Keratinocyte (primary cell): ENCODE data around the gene HADH. TPM values are rescaled to one million over a fixed set of nuclear protein-coding genes. Genes with fewer than 3 reads are reported as not detected.

ENCODE experiments used
- DNase-seq: peaks from one replicate; pipeline ENCODE4 v3.0.0-alpha.2; 2011; ENCODE audit warnings: low read depth, missing footprints, low spot score
- FAIRE-seq: peaks from 2 replicates; lab custom pipeline; 2011; peaks lifted over from hg19 to GRCh38; lab: Jason Lieb, UNC
- H2AFZ ChIP-seq: 2 replicates; pipeline ENCODE4 v1.6.0; 2012; ENCODE audit warnings: low read length, control low read depth, inconsistent platforms; ENCODE audit not compliant: control insufficient read depth
- H3K27ac ChIP-seq: 2 replicates; pipeline ENCODE4 v1.5.1; 2011; ENCODE audit warnings: low read length; ENCODE audit not compliant: control insufficient read depth, insufficient read depth
- H3K27me3 ChIP-seq: 3 replicates; pipeline ENCODE4 v1.6.0; 2011; ENCODE audit warnings: low read length; ENCODE audit not compliant: control insufficient read depth, insufficient read depth; ENCODE audit errors: extremely low read depth
- H3K36me3 ChIP-seq, 2 experiments: 2 replicates in 1 of 2; 3 replicates in 1 of 2; pipeline ENCODE4 v1.5.1; 2011; ENCODE audit warnings: low read length in 2 of 2, mild to moderate bottlenecking in 1 of 2; ENCODE audit not compliant: control insufficient read depth in 2 of 2, insufficient read depth in 2 of 2; ENCODE audit errors: extremely low read depth in 1 of 2
- H3K4me1 ChIP-seq: 3 replicates; pipeline ENCODE4 v1.5.1; 2011; ENCODE audit warnings: low read length; ENCODE audit not compliant: control insufficient read depth, insufficient read depth; ENCODE audit errors: extremely low read depth
- H3K4me2 ChIP-seq: 3 replicates; pipeline ENCODE4 v1.6.0; 2011; ENCODE audit warnings: low read depth, low read length; ENCODE audit not compliant: control insufficient read depth, insufficient read depth; ENCODE audit errors: extremely low read depth
- H3K4me3 ChIP-seq, 3 experiments: fragments of 200-600 bp in 1 of 3; sonication (generic) in 1 of 3; 2 replicates in 2 of 3; 3 replicates in 1 of 3; pipeline ENCODE4 v1.5.1; 2011 to 2016; ENCODE audit warnings: low read length in 3 of 3, mild to moderate bottlenecking in 3 of 3, control low read depth in 2 of 3, inconsistent platforms in 1 of 3, low read depth in 1 of 3, mixed read lengths in 1 of 3, mixed run types in 1 of 3, moderate library complexity in 1 of 3; ENCODE audit not compliant: control insufficient read depth in 2 of 3, insufficient read depth in 2 of 3; ENCODE audit errors: extremely low read depth in 1 of 3
- H3K79me2 ChIP-seq: 2 replicates; pipeline ENCODE4 v1.6.0; 2012; ENCODE audit warnings: low read length; ENCODE audit not compliant: control insufficient read depth, insufficient read depth
- H3K9ac ChIP-seq: 3 replicates; pipeline ENCODE4 v1.6.0; 2011; ENCODE audit warnings: low read length; ENCODE audit not compliant: control insufficient read depth, insufficient read depth; ENCODE audit errors: extremely low read depth
- H3K9me1 ChIP-seq: 3 replicates; pipeline ENCODE4 v1.6.0; 2011; ENCODE audit warnings: low read length; ENCODE audit not compliant: control insufficient read depth, insufficient read depth; ENCODE audit errors: extremely low read depth
- H3K9me3 ChIP-seq: 2 replicates; pipeline ENCODE4 v1.5.1; 2012; ENCODE audit warnings: low read depth, low read length; ENCODE audit not compliant: control insufficient read depth
- H4K20me1 ChIP-seq: 3 replicates; pipeline ENCODE4 v1.6.0; 2011; ENCODE audit warnings: low read length; ENCODE audit not compliant: control insufficient read depth, insufficient read depth; ENCODE audit errors: extremely low read depth
- EZH2 ChIP-seq: IDR thresholded peaks from one replicate; pipeline ENCODE4 v1.6.1; 2012; ENCODE audit warnings: inconsistent platforms, mild to moderate bottlenecking, low read length, moderate library complexity
- dilution Hi-C: fragments of 300-500 bp; cut with MboI; formaldehyde crosslinking; loops from one replicate; pipeline ENCODE4 v1.7.0; 2020; ENCODE audit warnings: low sequenced_read_pairs; ENCODE audit not compliant: extremely low pct_ligation_motif_present
- polyA plus RNA-seq, 5 experiments: library from polyadenylated mRNA; depleted of rRNA in 3 of 5; stranded (reverse) in 3 of 5; stranded (forward) in 1 of 5; unstranded in 1 of 5; fragments of >200 nt; gene quantifications; 1 replicate in 1 of 5; 2 replicates in 3 of 5; 3 replicates in 1 of 5; pipeline versions ENCODE4 v1.2.1 to v1.2.3, GENCODE V29; 2011 to 2012; ENCODE audit warnings: missing spikeins in 2 of 5, low read depth in 1 of 5, low replicate concordance in 1 of 5
- TF ChIP-seq, protein P1 (sequence below), 3 experiments: IDR thresholded peaks in 1 of 3; conservative IDR thresholded peaks in 1 of 3; optimal IDR thresholded peaks in 1 of 3; 2 replicates in 2 of 3; 3 replicates in 1 of 3; pipeline versions ENCODE3 to v1.5.1; 2011; ENCODE audit warnings: low read length in 3 of 3, mild to moderate bottlenecking in 3 of 3, moderate library complexity in 2 of 3, control low read depth in 1 of 3, inconsistent platforms in 1 of 3; ENCODE audit not compliant: insufficient read depth in 2 of 3; ENCODE audit errors: extremely low read depth in 1 of 3

Gene HADH
- polyA plus RNA-seq, 1 donor (not counting 4 experiments of a cell fraction or from before 2014, with no cell fraction given): 49.3 TPM

GRCh38 chr4:107989162-107989536, 540 bp upstream of the HADH start:
- H3K9me3 ChIP-seq: no peaks in the 10 kb centered on the region
- peaks cover 35% of the 10 kb centered on the region for H3K4me1 ChIP-seq
- DNase-seq (no peak), FAIRE-seq (peak; percentile 13)
- H3K36me3 ChIP-seq: no peaks in the 10 kb centered on the region
- H3K79me2 ChIP-seq: peaks cover 45% of the 10 kb centered on the region
- H3K4me3 ChIP-seq: peak overlapping the region; percentile 68 to 95 (median 91)
- H3K9me1 ChIP-seq: no peaks in the 10 kb centered on the region
- no peak for TF ChIP-seq EZH2
- TF ChIP-seq, protein P1, sequence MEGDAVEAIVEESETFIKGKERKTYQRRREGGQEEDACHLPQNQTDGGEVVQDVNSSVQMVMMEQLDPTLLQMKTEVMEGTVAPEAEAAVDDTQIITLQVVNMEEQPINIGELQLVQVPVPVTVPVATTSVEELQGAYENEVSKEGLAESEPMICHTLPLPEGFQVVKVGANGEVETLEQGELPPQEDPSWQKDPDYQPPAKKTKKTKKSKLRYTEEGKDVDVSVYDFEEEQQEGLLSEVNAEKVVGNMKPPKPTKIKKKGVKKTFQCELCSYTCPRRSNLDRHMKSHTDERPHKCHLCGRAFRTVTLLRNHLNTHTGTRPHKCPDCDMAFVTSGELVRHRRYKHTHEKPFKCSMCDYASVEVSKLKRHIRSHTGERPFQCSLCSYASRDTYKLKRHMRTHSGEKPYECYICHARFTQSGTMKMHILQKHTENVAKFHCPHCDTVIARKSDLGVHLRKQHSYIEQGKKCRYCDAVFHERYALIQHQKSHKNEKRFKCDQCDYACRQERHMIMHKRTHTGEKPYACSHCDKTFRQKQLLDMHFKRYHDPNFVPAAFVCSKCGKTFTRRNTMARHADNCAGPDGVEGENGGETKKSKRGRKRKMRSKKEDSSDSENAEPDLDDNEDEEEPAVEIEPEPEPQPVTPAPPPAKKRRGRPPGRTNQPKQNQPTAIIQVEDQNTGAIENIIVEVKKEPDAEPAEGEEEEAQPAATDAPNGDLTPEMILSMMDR (optimal IDR thresholded peaks at IDR 0.05 in 1 of 3, IDR thresholded peaks at IDR 0.05 in 1 of 3, conservative IDR thresholded peaks at IDR 0.05 in 1 of 3; ENCODE audit: extremely low read depth in 1 of 3, insufficient read depth in 2 of 3, low read length in 3 of 3): no peak
- peak overlapping the region; percentile 89 for H3K9ac ChIP-seq
- H3K27me3 ChIP-seq: no peaks in the 10 kb centered on the region
- dilution Hi-C loops: no loop called here
- H2AFZ ChIP-seq: peak overlapping the region; percentile 91
- H4K20me1 ChIP-seq: no peaks in the 10 kb centered on the region
- peak overlapping the region; percentile 36 for H3K27ac ChIP-seq
- peak overlapping the region; percentile 99 for H3K4me2 ChIP-seq

DNA sequence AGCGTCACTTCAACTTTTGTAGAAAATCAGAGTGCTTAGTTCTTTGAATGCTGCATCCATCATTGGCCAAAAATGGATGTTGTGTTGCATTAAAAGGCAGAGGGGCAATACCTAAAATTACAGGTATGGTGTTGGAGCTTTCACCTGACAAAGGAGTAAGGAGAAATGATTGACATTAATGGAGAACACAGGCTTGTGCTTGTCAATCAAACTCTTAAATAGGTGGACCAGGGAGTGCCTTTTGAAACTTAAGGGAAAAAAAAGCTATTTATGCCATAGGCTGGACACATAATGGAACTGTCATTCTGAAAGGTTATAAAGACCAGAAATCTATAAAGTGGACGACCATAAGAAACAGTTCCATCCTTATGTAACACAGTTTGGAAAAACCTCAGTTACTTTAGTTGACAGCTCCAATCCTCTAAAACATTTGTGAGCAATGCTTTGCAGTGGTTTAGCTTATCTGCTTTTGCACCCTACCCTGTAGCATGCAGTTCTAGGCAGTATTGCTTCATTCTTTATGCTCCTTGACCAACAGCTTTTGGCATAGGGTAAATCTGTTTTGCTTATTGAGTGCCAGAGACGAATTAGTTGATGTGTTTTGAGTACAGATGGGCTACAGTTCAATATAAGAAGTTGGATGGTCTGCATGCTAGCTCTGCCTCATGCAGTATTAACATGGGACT, 2.4 kb downstream of the HADH start:
- no peaks in the 10 kb centered on the region for H3K9me1 ChIP-seq
- no peak for DNase-seq
- no peaks in the 10 kb centered on the region for H3K27me3 ChIP-seq
- peak overlapping the region; percentile 99 for H3K4me2 ChIP-seq
- H4K20me1 ChIP-seq: no peaks in the 10 kb centered on the region
- H3K9me3 ChIP-seq: no peaks in the 10 kb centered on the region
- H3K27ac ChIP-seq: no peak overlapping the region
- H3K4me3 ChIP-seq: no peak overlapping the region
- no peak overlapping the region for H2AFZ ChIP-seq
- peaks cover 0 to 7% of the 10 kb centered on the region in 2 experiments for H3K36me3 ChIP-seq
- peaks cover 57% of the 10 kb centered on the region for H3K79me2 ChIP-seq
- TF ChIP-seq EZH2: no peak
- TF ChIP-seq, protein P1 (optimal IDR thresholded peaks at IDR 0.05 in 1 of 3, IDR thresholded peaks at IDR 0.05 in 1 of 3, conservative IDR thresholded peaks at IDR 0.05 in 1 of 3; ENCODE audit: extremely low read depth in 1 of 3, insufficient read depth in 2 of 3, low read length in 3 of 3): no peak
- dilution Hi-C loops: no loop called here
- H3K9ac ChIP-seq: no peak overlapping the region
- FAIRE-seq: no peak
- H3K4me1 ChIP-seq: peaks cover 35% of the 10 kb centered on the region
